Activated CD4-positive, alpha-beta T cell treated with anti-CD3 and anti-CD28 coated beads for 1 hour (primary cell): ENCODE measurements around the gene RBMY1E.
"Not testable (repeated sequence)": the region's sequence is repeated elsewhere in the genome, so short reads cannot be mapped to it uniquely, and the experiment has no call there.

Source experiments
- DNase-seq: peaks from one replicate; pipeline ENCODE4 v3.0.0-alpha.2; 2020

RBMY1E gene

GRCh38 chrY:21917932-21918331 is at the start of gene RBMY1E:
Gene RBMY1E (minus strand): TSS chrY:21918032. CDS start chrY:21916054, 1,978 bp downstream.
- DNase-seq = not testable (repeated sequence)

GRCh38 chrY:21894426-21894825 is 23.4 kb downstream of the RBMY1E start, which contains the start of gene RBMY1D:
Gene RBMY1D (minus strand): TSS chrY:21894526. CDS start chrY:21892513, 2,013 bp downstream.
- DNase-seq = not testable (repeated sequence)

GRCh38 chrY:21869407-21870076 is 48.3 kb downstream of the RBMY1E start:
- not testable (repeated sequence) for DNase-seq
